ENCODE results near the gene ITGAV.
A peak's percentile ranks its signal among the peaks of the same experiment; 100 is the strongest.

Gene ITGAV

GRCh38 chr2:186675380-186675779 is 85.5 kb downstream of the ITGAV start:
- DNase-seq: no peak

GRCh38 chr2:186683341-186683740 is 93.5 kb downstream of the ITGAV start:
- DNase-seq: no peak

GRCh38 chr2:186687807-186688211 is 98.0 kb downstream of the ITGAV start:
- DNase-seq: peak; percentile 7 to 44 (median 31)

- DNase-seq: no peak
Measured at GRCh38 chr2:186688813-186689212, 99.0 kb downstream of the ITGAV start.

- no peak for DNase-seq
Measured at GRCh38 chr2:186690786-186691185, 100.9 kb downstream of the ITGAV start.

- no peak for DNase-seq
Measured at GRCh38 chr2:186691231-186691630, 101.4 kb downstream of the ITGAV start.

- DNase-seq: no peak
Measured at GRCh38 chr2:186691900-186692299, 102.0 kb downstream of the ITGAV start.

- DNase-seq: no peak
Measured at GRCh38 chr2:186693446-186693832, 103.6 kb downstream of the ITGAV start.

GRCh38 chr2:186695081-186695756 is 105.4 kb downstream of the ITGAV start:
- peak; percentile 5 to 25 (median 25) for DNase-seq

- DNase-seq: no peak
Measured at GRCh38 chr2:186696290-186696689, 106.4 kb downstream of the ITGAV start.

- no peak for DNase-seq
Measured at GRCh38 chr2:186696804-186697203, 106.9 kb downstream of the ITGAV start.

GRCh38 chr2:186697536-186697935 is 107.7 kb downstream of the ITGAV start:
- no peak for DNase-seq

GRCh38 chr2:186699742-186700141 is 109.9 kb downstream of the ITGAV start:
- no peak for DNase-seq

GRCh38 chr2:186702006-186702405 is 112.2 kb downstream of the ITGAV start:
- no peak for DNase-seq

GRCh38 chr2:186702501-186702900 is 112.6 kb downstream of the ITGAV start:
- no peak for DNase-seq

GRCh38 chr2:186704897-186705296 is 115.0 kb downstream of the ITGAV start:
- no peak for DNase-seq

- no peak for DNase-seq
Measured at GRCh38 chr2:186709529-186710450, 119.9 kb downstream of the ITGAV start.

- no peak for DNase-seq
Measured at GRCh38 chr2:186713691-186714090, 123.8 kb downstream of the ITGAV start.

GRCh38 chr2:186714611-186715010 is 124.8 kb downstream of the ITGAV start:
- no peak for DNase-seq

GRCh38 chr2:186716004-186716403 is 126.1 kb downstream of the ITGAV start:
- DNase-seq: no peak

- no peak for DNase-seq
Measured at GRCh38 chr2:186716899-186717298, 127.0 kb downstream of the ITGAV start.

GRCh38 chr2:186717320-186718007 is 127.6 kb downstream of the ITGAV start:
- DNase-seq: no peak

GRCh38 chr2:186718122-186718521 is 128.3 kb downstream of the ITGAV start:
- DNase-seq: no peak

GRCh38 chr2:186718903-186719302 is 129.0 kb downstream of the ITGAV start:
- no peak for DNase-seq

Measured in suppressor macrophage treated with lipopolysaccharide for 1 hour (primary cell).